ENCODE results near the gene CSTF1.
A peak's percentile ranks its signal among the peaks of the same experiment; 100 is the strongest.
"Not testable (repeated sequence)": the region's sequence is repeated elsewhere in the genome, so short reads cannot be mapped to it uniquely, and the experiment has no call there.

Gene CSTF1

DNA sequence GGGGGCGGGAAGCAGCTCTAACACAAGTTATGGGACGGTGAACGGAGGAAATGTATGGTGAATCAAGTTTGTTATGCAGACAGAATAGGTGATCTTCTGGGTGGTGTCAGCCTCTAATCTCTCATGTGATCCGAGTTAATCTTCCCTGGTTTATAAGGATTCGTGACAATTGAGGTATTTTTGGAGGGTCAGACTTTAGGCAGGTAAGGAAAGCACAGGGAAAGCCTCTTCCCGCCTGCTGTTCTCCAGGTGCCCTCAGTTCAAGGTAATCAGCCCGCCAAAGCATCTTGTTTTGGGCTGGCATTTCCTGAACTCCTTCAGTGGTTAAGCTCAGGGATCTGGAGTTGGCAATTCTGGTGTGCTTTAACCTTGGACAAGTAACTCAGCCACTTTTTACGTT is 1.2 kb downstream of the CSTF1 start:
- DNase-seq: no peak
- in situ Hi-C loops (cut with HindIII; ENCODE audit: low pct_ligation_motif_present, low pct_unique_long_range_greater_than_20kb, low sequenced_read_pairs): no loop called here

DNA sequence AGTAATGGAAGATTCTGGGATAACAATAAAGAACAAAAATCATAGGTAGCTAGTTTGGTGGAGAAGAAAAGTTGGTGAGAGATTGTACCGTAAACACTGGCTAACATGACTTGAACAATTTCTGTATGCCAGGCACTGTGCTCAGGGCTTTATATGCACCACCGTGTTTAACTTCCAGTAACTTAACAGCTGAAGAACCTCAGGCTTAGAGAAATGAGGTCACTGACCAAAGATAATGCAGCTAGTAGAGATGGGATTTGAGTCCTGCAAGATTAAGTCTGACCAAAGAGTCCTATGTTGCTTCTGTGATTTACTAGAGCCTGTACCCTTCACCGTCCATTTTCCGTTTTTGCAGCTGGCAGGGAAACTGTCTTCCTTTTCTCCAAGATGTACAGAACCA is 2.7 kb downstream of the CSTF1 start:
- DNase-seq: no peak
- in situ Hi-C loops (cut with HindIII; ENCODE audit: low pct_ligation_motif_present, low pct_unique_long_range_greater_than_20kb, low sequenced_read_pairs): no loop called here

DNA sequence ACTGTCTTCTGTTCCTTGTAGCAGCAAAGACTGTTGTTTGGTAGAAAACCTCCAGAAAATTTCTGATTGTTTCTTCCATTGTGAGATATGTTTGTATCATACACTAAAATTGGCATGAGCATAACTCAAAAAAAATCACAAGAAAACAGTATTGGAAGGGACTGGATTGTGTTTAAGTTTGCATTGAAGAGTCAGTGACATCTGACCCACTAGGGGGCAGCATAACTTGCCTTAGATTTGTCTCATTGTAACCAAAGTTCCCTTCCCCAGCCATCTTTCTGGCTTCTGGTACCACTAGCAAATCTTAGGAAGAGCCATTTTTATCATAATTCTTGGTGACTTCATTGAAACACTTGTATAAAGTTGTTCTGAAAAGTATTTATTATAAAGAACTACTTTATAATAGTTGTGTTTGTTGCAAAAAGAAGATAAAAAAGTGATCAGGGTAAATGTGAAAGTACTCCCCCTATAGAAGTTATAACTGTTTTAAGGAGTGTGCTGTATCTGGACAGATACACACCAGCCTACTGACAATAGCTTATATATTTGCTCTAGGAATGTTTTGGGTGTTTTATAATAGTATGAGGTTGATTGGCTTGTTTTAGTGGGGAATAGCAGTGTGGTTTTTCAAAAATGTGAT is 7.7 kb downstream of the CSTF1 start:
- peak; percentile 65 for DNase-seq
- in situ Hi-C loops (cut with HindIII; ENCODE audit: low pct_ligation_motif_present, low pct_unique_long_range_greater_than_20kb, low sequenced_read_pairs): no loop called here

DNA sequence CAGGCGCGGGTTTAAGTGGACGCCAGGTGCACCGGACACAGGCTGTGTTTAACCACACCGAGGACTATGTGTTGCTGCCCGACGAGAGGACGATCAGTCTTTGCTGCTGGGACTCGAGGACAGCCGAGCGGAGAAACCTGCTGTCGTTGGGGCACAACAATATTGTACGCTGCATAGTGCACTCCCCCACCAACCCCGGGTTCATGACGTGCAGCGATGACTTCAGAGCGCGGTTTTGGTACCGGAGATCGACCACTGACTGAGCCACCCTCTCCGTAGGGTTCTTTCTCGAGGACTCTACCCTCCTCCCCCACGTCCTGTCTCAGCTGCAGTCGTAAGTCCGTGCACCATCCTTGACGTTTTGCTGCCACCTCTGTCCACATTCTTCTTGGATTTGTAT is 11.0 kb downstream of the CSTF1 start:
- in situ Hi-C loops (cut with HindIII; ENCODE audit: low pct_ligation_motif_present, low pct_unique_long_range_greater_than_20kb, low sequenced_read_pairs): no loop called here
- no peak for DNase-seq

DNA sequence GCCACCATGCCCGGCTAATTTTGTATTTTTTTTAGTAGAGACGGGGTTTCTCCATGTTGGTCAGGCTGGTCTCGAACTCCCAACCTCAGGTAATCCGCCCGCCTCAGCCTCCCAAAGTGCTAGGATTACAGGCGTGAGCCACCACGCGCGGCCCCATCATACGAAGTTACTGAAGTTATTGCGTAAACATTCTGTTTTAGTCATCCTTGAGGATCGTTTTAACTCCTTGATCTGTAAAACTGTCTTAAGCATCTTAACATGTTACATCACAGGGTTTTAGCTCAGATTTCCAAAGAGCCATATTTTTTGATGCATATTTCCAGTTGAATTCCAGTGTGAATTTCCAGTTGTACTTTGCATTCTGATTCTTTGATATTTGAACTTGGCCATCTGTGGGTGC is 12.9 kb downstream of the CSTF1 start:
- DNase-seq; in situ Hi-C loops (cut with HindIII; ENCODE audit: low pct_ligation_motif_present, low pct_unique_long_range_greater_than_20kb, low sequenced_read_pairs): not testable (repeated sequence)

DNA sequence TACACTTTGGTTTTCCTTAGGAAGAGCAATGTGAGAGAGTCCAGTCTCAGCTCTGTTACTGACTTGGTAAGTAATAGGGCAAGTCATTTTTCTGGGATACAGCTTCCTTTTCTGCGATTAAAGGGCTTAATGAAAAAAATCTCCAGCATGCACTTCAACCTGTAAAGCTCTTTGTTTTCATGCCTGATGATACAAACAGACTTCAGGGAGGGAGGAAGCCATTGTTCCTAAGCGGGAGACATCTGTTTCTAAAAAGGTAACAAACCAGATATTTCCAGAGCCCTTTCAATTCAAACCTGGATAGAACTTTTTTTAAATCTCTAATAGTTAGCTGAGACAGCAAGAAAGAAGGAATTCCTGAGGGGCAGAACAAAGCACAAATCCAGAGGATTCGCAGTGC is 14.5 kb downstream of the CSTF1 start:
- in situ Hi-C loops (cut with HindIII; ENCODE audit: low pct_ligation_motif_present, low pct_unique_long_range_greater_than_20kb, low sequenced_read_pairs): no loop called here
- no peak for DNase-seq

DNA sequence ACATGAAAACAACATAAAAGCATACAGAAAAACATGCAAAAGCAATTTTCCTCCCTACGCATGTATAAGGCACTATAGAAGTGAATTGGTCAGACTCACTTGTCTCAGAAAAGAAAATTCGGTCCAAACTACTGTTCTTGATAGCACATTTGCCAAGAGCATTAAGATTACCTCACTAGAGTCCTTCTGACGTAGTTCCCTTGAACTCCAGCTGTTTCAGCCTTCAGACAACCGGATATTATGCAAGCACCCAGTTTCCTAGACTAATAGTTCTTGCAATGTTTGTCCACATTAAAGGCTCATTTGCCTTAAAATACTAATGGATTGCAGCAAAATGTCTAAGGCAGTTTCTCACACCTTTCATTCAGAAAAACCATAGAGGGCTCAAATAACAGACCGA is 17.1 kb downstream of the CSTF1 start:
- DNase-seq: no peak
- in situ Hi-C loops (cut with HindIII; ENCODE audit: low pct_ligation_motif_present, low pct_unique_long_range_greater_than_20kb, low sequenced_read_pairs): no loop called here

DNA sequence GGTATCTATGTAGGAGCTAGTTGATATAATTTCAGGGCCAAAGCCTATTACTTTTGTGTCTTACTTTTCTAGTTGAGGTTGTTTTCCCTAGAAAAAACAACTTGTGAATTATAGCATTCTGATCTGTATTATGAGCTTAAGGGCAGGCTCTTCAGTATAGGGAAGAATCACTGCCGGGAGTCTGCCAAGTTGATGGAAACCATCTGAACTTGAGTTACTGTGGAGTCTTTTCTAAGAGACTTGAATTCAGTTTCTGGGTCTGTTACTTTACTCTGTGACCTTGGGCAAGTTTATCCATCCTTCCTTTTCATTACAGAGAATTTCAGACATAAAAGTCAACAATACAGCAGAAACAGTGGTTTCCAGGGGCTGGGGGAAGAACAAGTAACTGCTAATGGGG is 17.5 kb downstream of the CSTF1 start:
- in situ Hi-C loops (cut with HindIII; ENCODE audit: low pct_ligation_motif_present, low pct_unique_long_range_greater_than_20kb, low sequenced_read_pairs): no loop called here
- DNase-seq: no peak

DNA sequence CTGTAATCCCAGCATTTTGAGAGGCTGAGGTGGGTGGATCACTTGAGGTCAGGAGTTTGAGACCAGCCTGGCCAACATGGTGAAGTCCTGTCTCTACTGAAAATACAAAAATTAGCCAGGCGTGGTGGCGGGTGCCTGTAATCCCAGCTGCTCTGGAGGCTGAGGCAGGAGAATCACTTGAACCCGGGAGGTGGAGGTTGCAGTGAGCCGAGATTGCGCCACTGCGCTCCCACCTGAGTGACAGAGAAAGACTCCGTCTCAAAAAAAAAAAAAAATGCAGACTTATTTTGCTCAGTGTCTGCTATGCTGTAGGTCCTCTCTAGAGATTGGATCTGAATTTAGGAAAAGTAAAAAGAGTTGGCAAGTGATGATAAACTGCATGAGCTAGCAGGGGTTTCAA is 18.8 kb downstream of the CSTF1 start:
- in situ Hi-C loops (cut with HindIII; ENCODE audit: low pct_ligation_motif_present, low pct_unique_long_range_greater_than_20kb, low sequenced_read_pairs); DNase-seq: not testable (repeated sequence)

DNA sequence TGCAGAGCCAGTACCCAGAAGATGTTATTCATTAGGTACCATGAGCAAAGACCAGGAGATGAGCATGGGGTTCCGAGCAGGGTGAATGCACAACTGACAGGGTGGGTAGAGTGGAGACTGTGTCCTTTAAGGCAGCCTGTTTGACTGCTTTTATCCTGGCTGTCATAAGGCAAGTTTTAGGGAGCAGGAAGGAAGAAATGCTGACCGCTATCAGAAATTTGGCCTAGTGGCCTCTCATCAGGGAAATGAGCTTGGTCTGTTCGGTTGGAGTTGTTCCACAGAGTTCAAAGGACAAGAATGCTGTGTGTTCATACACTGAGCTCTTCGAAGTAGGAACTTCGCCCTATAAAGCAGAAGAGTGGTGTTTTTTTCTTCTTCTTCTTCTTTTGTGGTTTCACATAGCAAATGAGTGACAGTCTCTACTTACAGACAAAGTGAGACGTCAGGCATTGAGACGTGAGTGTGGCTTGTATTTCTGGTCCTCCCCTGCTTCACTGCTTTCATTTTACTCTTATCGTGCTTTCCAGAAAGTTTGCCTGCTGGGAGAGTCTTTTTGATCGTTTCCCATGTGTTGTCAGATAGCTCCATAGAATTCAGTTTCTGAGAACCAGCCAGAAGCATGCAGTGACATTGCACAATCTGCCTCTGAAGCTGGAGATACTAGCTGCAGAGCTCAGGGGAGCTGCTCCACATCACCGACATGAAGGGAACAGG is 19.5 kb downstream of the CSTF1 start, which contains the start of gene CASS4:
Gene CASS4 (plus strand): TSS at position 502 of the 714 bp plus-strand sequence. CDS start 199 bp downstream, at position 701.
- in situ Hi-C loops (cut with HindIII; ENCODE audit: low pct_ligation_motif_present, low pct_unique_long_range_greater_than_20kb, low sequenced_read_pairs): no loop called here
- peak; percentile 59 for DNase-seq

DNA sequence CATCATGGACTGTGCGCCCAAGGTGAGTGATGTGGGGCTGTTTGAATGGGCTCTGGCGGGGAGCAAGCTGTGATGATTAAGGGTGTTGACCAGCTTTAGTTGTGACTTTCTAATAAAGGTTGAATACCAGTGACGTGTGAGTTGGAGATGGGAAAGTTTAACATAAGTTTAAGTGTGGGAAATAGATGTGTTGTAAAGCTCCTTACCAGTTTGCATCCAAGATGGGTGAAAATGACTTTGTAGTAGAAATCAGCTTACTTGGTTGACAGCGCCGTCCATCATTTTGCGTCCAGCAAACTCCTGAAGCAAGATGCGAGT is 20.0 kb downstream of the CSTF1 start:
- no peak for DNase-seq
- in situ Hi-C loops (cut with HindIII; ENCODE audit: low pct_ligation_motif_present, low pct_unique_long_range_greater_than_20kb, low sequenced_read_pairs): no loop called here

DNA sequence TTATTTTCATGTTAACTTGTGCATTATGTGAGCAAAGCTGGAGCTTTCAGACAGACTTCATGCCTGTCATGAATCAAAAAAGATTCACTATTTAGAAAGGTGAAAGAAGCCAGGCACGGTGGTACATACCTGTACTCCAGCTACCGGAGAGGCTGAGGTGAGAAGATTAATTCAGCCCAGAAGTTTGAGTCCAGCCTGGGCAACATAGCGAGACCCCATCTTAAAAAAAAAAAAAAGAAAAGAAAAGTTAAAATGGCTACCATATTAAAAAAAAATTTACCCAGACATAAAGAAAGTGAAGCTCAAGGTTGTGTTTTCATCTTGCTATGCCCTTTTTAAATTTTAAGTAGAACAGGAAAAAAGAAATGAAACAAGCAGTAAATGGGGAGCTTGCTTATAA is 20.5 kb downstream of the CSTF1 start:
- DNase-seq: no peak
- in situ Hi-C loops (cut with HindIII; ENCODE audit: low pct_ligation_motif_present, low pct_unique_long_range_greater_than_20kb, low sequenced_read_pairs): no loop called here

DNA sequence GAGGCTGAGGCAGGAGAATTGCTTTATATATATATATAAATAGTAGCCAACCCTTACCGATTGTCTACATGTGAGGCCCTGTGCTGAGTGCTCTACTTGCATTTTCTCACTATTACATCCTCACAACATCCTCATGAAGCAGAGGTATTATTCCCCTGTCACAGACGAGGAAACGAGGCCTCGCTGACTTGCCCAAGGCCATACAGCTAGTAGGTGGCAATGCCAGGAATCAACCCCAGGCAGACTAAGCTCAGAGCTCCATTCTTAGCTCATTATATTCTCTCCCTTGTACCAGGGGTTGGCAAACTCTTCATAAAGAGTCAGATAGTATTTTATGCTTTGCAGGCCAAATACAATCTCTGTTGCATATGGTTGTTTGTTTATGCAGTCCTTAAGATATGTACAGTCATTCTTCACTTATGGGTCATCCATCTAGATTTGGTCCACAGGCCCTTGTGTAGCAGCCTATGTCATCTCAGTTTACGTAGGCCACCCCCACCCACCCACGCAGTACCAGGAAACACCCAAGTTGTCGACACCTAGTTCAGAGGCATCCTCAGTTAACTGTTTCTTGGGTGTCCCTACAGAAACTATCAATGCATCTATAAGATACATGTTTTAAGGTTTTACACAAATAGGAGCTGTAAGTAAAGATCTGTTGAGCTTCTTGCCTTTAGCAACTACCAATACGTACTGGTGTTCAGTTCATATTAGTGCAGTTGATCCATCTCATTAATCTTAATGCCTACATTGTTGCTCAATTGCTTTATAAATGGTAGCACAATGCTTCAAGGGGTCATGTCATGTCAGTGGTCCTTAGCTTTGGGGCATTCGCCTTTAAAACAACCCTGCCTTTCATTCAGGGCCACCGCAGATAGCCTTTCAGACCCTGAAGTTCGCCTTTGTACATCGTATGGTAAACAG is 22.7 kb downstream of the CSTF1 start:
- no peak for DNase-seq
- in situ Hi-C loops (cut with HindIII; ENCODE audit: low pct_ligation_motif_present, low pct_unique_long_range_greater_than_20kb, low sequenced_read_pairs): no loop called here

DNA sequence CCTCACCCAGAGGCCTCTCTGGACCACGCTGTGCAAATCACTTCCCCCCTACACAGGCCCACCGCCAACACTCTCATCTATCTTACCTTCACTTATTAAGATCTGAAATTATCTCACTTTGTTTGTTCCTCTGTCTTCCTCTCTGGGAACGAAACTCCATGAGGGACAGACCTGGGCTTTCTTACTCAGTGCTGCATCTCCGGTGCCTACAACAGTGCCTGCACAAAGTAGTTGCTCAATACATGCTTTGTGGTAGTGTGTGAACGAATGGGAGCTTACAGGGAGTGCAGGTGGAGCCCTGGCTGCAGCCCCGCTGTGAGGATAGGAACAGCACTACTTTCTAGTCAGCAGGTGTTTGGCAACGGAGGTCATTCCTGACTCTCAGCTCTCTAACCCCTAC is 25.0 kb downstream of the CSTF1 start:
- in situ Hi-C loops (cut with HindIII; ENCODE audit: low pct_ligation_motif_present, low pct_unique_long_range_greater_than_20kb, low sequenced_read_pairs): no loop called here
- DNase-seq: no peak

DNA sequence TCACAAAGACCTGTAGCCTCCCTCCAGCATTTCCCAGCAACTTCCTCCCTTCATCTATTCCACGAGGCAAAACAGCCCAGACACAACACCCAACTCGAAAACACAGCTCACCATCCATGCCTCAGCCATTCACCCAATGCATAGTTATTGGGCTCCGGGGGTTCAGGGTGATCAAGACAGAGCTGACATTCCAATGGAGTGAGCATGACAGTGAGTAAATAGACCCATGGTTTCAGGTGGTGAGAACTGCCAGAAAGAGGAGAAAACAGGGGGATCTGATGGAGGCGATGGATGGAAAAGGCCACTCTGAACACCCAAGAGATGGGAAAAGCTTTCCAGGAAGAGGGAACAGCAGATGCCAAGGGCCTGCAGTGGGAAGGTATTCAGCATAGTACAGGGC is 25.5 kb downstream of the CSTF1 start:
- DNase-seq: peak; percentile 20
- in situ Hi-C loops (cut with HindIII; ENCODE audit: low pct_ligation_motif_present, low pct_unique_long_range_greater_than_20kb, low sequenced_read_pairs): no loop called here

DNA sequence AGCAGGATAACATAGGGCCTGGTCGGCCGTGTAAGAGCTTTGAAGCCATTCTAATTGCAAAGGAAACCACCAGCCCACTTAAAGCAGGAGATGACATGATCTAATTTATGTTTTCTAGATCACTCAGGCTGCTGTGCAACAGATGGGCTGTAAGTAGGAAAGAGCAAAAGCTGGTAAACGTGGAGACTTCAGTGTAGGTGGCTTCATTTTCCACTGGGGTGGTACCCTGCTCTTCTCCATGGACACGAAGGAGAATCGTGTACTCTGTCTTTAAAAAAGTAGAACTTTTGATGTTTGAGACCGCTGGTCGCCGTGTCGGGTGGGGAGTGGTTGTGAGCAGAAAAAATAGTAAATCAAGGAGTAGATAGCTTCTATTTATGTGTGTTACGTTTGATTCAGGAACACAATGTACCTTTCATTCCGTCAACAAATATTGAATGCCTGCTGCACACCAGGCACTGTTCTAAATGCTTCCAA is 26.0 kb downstream of the CSTF1 start:
- in situ Hi-C loops (cut with HindIII; ENCODE audit: low pct_ligation_motif_present, low pct_unique_long_range_greater_than_20kb, low sequenced_read_pairs): no loop called here

DNA sequence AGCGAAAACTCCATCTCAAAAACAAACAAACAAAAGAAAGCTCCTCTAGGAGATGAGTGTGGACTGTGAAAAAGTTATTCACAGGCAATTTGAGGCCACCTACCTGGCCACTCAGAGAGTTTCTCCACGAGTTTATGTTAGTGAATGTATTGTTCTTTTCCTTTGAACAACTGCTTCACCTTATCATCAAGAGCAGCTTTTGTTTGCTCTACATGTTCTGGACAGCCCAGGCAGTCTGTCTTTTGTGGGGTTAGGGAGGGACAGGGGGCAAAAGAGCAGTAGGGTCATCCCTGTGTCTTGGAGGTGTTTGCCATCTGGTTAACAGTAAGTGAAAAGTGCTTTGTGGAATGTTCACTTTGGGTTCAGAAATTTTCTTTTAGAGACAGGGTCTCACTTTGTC is 27.6 kb downstream of the CSTF1 start:
- no peak for DNase-seq
- in situ Hi-C loops (cut with HindIII; ENCODE audit: low pct_ligation_motif_present, low pct_unique_long_range_greater_than_20kb, low sequenced_read_pairs): no loop called here

More for the DNA sequence above, 26.0 kb downstream of the CSTF1 start:
- DNase-seq: no peak

DNA sequence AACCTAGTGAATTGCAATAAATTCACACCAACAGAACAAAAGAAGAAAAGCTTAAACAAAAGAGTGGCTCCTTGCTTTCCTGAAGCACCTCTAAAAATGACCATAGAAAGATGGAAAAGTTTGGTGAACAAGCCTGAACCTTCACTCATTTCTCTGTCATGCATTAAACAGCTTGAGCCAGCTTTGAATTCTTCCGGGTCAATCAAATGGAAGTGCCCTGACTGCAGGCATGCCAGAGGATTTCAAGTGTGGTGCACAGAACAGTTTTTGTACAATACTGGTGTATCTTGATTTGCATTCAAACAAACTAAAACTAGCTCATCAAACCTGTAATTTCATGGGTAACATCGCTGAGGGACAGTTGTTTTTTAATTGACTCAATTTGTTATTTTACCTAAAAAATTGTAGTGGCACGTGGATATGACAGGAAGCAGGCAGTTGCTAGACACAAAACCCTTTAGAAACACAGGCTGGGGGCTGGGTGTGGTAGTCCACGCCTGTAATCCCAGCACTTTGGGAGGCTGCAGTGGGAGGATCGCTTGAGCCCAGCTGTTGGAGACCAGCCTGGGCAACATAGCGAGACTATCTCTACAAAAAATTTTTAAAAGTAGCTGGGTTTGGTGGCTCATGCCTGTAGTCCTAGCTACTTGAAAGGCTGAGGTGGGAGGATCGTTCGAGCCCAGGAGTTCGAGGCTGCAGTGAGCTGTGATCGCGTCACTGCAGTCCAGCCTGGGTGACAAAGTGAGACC is 28.7 kb downstream of the CSTF1 start:
- peak; percentile 61 for DNase-seq
- in situ Hi-C loops (cut with HindIII; ENCODE audit: low pct_ligation_motif_present, low pct_unique_long_range_greater_than_20kb, low sequenced_read_pairs): no loop called here
